GM12865 (cell line): ENCODE data around the gene CTBP1.

Experiments used
- DNase-seq: peaks from one replicate; pipeline ENCODE4 v3.0.0; 2010; ENCODE audit warnings: low read depth
- H3K4me3 ChIP-seq: 2 replicates; pipeline ENCODE4 v1.5.1; 2011; ENCODE audit warnings: mild to moderate bottlenecking, low read depth, low read length, control low read depth
- CTCF ChIP-seq: IDR thresholded peaks from 2 replicates; pipeline ENCODE4 v1.5.1; 2011; ENCODE audit warnings: low read length, control low read depth, low read depth, inconsistent platforms; ENCODE audit not compliant: insufficient read depth; ENCODE audit errors: missing control alignments

The CTBP1 gene

GRCh38 chr4:1196421-1197183, 52.3 kb downstream of the CTBP1 start:
- DNase-seq = peak; percentile 1
- no peak overlapping the region for H3K4me3 ChIP-seq
- TF ChIP-seq CTCF = no peak

GRCh38 chr4:1195891-1196401, 53.0 kb downstream of the CTBP1 start:
- no peak for TF ChIP-seq CTCF
- H3K4me3 ChIP-seq = no peak overlapping the region
- DNase-seq = peak; percentile 0

- DNase-seq = peak; percentile 0
- TF ChIP-seq CTCF = no peak
These were observed 53.7 kb downstream of the CTBP1 start for GRCh38 chr4:1195109-1195671.

GRCh38 chr4:1194010-1194900, 54.7 kb downstream of the CTBP1 start:
- H3K4me3 ChIP-seq = no peak overlapping the region
- no peak for TF ChIP-seq CTCF
- peak; percentile 3 for DNase-seq

More at GRCh38 chr4:1195109-1195671, 53.7 kb downstream of the CTBP1 start:
- H3K4me3 ChIP-seq = no peak overlapping the region

- peak; percentile 1 for DNase-seq
- TF ChIP-seq CTCF = no peak
- H3K4me3 ChIP-seq = no peak overlapping the region
These were observed 55.5 kb downstream of the CTBP1 start for GRCh38 chr4:1193206-1194009.
